DND-41 (cell line): ENCODE measurements around the gene TSPO.

Source experiments
- CTCF ChIP-seq: IDR thresholded peaks from 2 replicates; pipeline ENCODE4 v1.5.1; 2012; ENCODE audit warnings: borderline replicate concordance, low read length, moderate library complexity, mild to moderate bottlenecking; ENCODE audit not compliant: poor library complexity, severe bottlenecking; ENCODE audit errors: extremely low read depth
- EZH2 ChIP-seq: IDR thresholded peaks from 3 replicates; pipeline ENCODE4 v1.6.1; 2012; ENCODE audit warnings: borderline replicate concordance, low read depth, mild to moderate bottlenecking, moderate library complexity, low read length, inconsistent platforms; ENCODE audit not compliant: severe bottlenecking

- no peak for TF ChIP-seq EZH2
- TF ChIP-seq CTCF, result no peak
Observed at GRCh38 chr22:43135565-43135964, 15.8 kb upstream of the TSPO start.
